NCI-H1694 treated with DMSO at 0.1 percent for 48 hours (cell line): ENCODE results near the gene CENPS.
"Not testable (repeated sequence)": the region's sequence is repeated elsewhere in the genome, so short reads cannot be mapped to it uniquely, and the experiment has no call there.

ENCODE experiments used
- DNase-seq: peaks from one replicate; lab custom pipeline; 2025; lab: John Stamatoyannopoulos, UW

The CENPS gene

GRCh38 chr1:10419351-10419750, 10.9 kb upstream of the CENPS start:
- no peak for DNase-seq

- DNase-seq: no peak
These were observed 8.6 kb upstream of the CENPS start for GRCh38 chr1:10421637-10422036.

GRCh38 chr1:10424034-10424433, 6.2 kb upstream of the CENPS start:
- DNase-seq: no peak

- DNase-seq: no peak
These were observed 5.6 kb upstream of the CENPS start for GRCh38 chr1:10424651-10425050.

- DNase-seq: not testable (repeated sequence)
These were observed 4.3 kb upstream of the CENPS start for GRCh38 chr1:10425826-10426534.

GRCh38 chr1:10426535-10426848, 3.7 kb upstream of the CENPS start:
- DNase-seq: not testable (repeated sequence)

- no peak for DNase-seq
These were observed 1.2 kb upstream of the CENPS start for GRCh38 chr1:10428984-10429383.

- DNase-seq: no peak
These were observed 391 bp upstream of the CENPS start for GRCh38 chr1:10429868-10430215.

GRCh38 chr1:10431070-10431730, 967 bp downstream of the CENPS start:
- DNase-seq: no peak

- DNase-seq: no peak
These were observed 2.9 kb downstream of the CENPS start for GRCh38 chr1:10432910-10433700.

- no peak for DNase-seq
These were observed 3.6 kb downstream of the CENPS start for GRCh38 chr1:10433790-10434189.

- DNase-seq: no peak
These were observed 4.4 kb downstream of the CENPS start for GRCh38 chr1:10434590-10434989.

- no peak for DNase-seq
These were observed 6.8 kb downstream of the CENPS start for GRCh38 chr1:10437052-10437451.

GRCh38 chr1:10438677-10439163, 8.5 kb downstream of the CENPS start:
- DNase-seq: no peak

- DNase-seq: no peak
These were observed 10.1 kb downstream of the CENPS start for GRCh38 chr1:10440305-10440704.

- no peak for DNase-seq
These were observed 10.6 kb downstream of the CENPS start for GRCh38 chr1:10440794-10441193.

- no peak for DNase-seq
These were observed 14.0 kb downstream of the CENPS start for GRCh38 chr1:10444248-10444647.

- no peak for DNase-seq
These were observed 14.7 kb downstream of the CENPS start for GRCh38 chr1:10444795-10445397.

GRCh38 chr1:10446790-10447422, 16.7 kb downstream of the CENPS start:
- no peak for DNase-seq

GRCh38 chr1:10449751-10450150, 19.5 kb downstream of the CENPS start, which contains the start of gene CORT:
Gene CORT (plus strand): TSS chr1:10450031. CDS start chr1:10450224, 193 bp downstream.
- DNase-seq: no peak

- DNase-seq: no peak
These were observed 20.1 kb downstream of the CENPS start for GRCh38 chr1:10450156-10450814.

GRCh38 chr1:10450836-10451235, 20.6 kb downstream of the CENPS start:
- no peak for DNase-seq
